ENCODE measurements around the gene PPP1R12A.

DNA sequence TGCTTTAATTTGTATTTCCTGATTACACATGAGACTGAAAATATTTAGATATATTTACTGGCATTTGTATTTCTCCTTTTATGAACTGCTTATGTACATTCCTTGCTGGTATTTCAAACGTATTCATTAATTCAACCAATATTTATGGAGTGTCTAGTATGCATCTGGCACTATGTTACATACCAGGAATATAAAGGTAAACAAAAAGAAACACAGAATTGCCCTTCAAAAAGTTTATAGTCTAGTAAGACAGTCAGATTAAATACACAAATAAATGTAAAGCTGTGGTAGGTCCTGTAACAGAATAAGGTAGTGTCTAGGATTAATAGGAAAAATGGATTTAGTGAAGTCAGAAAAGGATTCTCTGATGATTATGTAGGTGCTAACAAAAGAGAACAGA lies 87.5 kb downstream of the PPP1R12A start:
- TF ChIP-seq ZNF423 (tag by site-specific recombination; IDR thresholded peaks at IDR 0.05) = no peak
- no peak for TF ChIP-seq ZNF19 (tag by site-specific recombination; IDR thresholded peaks at IDR 0.05; ENCODE audit: low read depth)
- TF ChIP-seq, protein P1, sequence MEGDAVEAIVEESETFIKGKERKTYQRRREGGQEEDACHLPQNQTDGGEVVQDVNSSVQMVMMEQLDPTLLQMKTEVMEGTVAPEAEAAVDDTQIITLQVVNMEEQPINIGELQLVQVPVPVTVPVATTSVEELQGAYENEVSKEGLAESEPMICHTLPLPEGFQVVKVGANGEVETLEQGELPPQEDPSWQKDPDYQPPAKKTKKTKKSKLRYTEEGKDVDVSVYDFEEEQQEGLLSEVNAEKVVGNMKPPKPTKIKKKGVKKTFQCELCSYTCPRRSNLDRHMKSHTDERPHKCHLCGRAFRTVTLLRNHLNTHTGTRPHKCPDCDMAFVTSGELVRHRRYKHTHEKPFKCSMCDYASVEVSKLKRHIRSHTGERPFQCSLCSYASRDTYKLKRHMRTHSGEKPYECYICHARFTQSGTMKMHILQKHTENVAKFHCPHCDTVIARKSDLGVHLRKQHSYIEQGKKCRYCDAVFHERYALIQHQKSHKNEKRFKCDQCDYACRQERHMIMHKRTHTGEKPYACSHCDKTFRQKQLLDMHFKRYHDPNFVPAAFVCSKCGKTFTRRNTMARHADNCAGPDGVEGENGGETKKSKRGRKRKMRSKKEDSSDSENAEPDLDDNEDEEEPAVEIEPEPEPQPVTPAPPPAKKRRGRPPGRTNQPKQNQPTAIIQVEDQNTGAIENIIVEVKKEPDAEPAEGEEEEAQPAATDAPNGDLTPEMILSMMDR (tag by site-specific recombination; IDR thresholded peaks at IDR 0.05) = no peak
- no peak for TF ChIP-seq FEZF1 (tag by site-specific recombination; IDR thresholded peaks at IDR 0.05)
- TF ChIP-seq KLF16 (tag by site-specific recombination; IDR thresholded peaks at IDR 0.05) = no peak
- TF ChIP-seq, protein P2, sequence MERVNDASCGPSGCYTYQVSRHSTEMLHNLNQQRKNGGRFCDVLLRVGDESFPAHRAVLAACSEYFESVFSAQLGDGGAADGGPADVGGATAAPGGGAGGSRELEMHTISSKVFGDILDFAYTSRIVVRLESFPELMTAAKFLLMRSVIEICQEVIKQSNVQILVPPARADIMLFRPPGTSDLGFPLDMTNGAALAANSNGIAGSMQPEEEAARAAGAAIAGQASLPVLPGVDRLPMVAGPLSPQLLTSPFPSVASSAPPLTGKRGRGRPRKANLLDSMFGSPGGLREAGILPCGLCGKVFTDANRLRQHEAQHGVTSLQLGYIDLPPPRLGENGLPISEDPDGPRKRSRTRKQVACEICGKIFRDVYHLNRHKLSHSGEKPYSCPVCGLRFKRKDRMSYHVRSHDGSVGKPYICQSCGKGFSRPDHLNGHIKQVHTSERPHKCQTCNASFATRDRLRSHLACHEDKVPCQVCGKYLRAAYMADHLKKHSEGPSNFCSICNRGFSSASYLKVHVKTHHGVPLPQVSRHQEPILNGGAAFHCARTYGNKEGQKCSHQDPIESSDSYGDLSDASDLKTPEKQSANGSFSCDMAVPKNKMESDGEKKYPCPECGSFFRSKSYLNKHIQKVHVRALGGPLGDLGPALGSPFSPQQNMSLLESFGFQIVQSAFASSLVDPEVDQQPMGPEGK (tag by site-specific recombination; IDR thresholded peaks at IDR 0.05) = no peak
- TF ChIP-seq KLF10 (tag by site-specific recombination; IDR thresholded peaks at IDR 0.05) = no peak
- TF ChIP-seq, protein P3, sequence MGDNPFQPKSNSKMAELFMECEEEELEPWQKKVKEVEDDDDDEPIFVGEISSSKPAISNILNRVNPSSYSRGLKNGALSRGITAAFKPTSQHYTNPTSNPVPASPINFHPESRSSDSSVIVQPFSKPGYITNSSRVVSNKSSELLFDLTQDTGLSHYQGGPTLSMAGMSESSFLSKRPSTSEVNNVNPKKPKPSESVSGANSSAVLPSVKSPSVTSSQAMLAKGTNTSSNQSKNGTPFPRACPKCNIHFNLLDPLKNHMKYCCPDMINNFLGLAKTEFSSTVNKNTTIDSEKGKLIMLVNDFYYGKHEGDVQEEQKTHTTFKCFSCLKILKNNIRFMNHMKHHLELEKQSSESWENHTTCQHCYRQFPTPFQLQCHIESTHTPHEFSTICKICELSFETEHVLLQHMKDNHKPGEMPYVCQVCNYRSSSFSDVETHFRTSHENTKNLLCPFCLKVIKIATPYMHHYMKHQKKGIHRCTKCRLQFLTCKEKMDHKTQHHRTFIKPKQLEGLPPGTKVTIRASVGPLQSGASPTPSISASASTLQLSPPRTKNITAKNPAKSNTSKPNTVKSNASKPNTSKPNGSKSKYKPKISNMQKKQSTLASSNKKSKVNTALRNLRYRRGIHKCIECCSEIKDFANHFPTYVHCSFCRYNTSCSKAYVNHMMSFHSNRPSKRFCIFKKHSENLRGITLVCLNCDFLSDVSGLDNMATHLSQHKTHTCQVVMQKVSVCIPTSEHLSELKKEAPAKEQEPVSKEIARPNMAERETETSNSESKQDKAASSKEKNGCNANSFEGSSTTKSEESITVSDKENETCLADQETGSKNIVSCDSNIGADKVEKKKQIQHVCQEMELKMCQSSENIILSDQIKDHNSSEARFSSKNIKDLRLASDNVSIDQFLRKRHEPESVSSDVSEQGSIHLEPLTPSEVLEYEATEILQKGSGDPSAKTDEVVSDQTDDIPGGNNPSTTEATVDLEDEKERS (tag by site-specific recombination; IDR thresholded peaks at IDR 0.05) = no peak
